Activated CD4-positive, alpha-beta T cell treated with anti-CD3 and anti-CD28 coated beads, Interleukin-2, amount 10 ng/mL, durations not matched to agents 7 days and 5 days (primary cell): ENCODE data around the gene CENPM. TPM values are rescaled to one million over a fixed set of nuclear protein-coding genes. Genes with fewer than 3 reads are reported as not detected.

Source experiments
- CTCF ChIA-PET: fragments of 350-600 bp; sonication (Branson Sonifier 250); formaldehyde crosslinking; loops from one replicate; lab custom pipeline; 2021; ENCODE audit warnings: antibody characterized with exemption; lab: Charles Lee
- POLR2A ChIA-PET: fragments of 350-600 bp; sonication (Branson Sonifier 250); formaldehyde crosslinking; loops from one replicate; lab custom pipeline; 2021; ENCODE audit warnings: antibody characterized with exemption; lab: Charles Lee
- DNase-seq: peaks from one replicate; pipeline ENCODE4 v3.0.0-alpha.2; 2020
- H3K27ac Mint-ChIP-seq: one replicate; pipeline ENCODE4 v1.8.0; 2021; ENCODE audit warnings: mild to moderate bottlenecking, moderate library complexity, mixed read lengths
- H3K27me3 Mint-ChIP-seq: one replicate; pipeline ENCODE4 v1.8.0; 2021; ENCODE audit warnings: mixed read lengths
- H3K36me3 Mint-ChIP-seq: one replicate; pipeline ENCODE4 v1.8.0; 2021; ENCODE audit warnings: low read depth, mixed read lengths
- H3K4me1 Mint-ChIP-seq: one replicate; pipeline ENCODE4 v1.8.0; 2021; ENCODE audit warnings: mixed read lengths
- H3K4me3 Mint-ChIP-seq: one replicate; pipeline ENCODE4 v1.8.0; 2021; ENCODE audit warnings: mild to moderate bottlenecking, moderate library complexity, mixed read lengths
- H3K9me3 Mint-ChIP-seq: one replicate; pipeline ENCODE4 v1.8.0; 2021; ENCODE audit warnings: mixed read lengths
- total RNA-seq, 2 experiments: library from RNA; stranded (reverse); gene quantifications; one replicate each; pipeline ENCODE4 v1.2.3, GENCODE V29; 2021

CENPM gene
- total RNA-seq, 2 experiments from 2014 or later: 76.6 to 92.0 TPM

- peak; percentile 45 for DNase-seq
- H3K4me3 Mint-ChIP-seq: peak overlapping the region; percentile 65
- CTCF ChIA-PET: interaction anchor here (2.0 kb wide), 1 partner anchor 115 kb away, joined by 6 read pairs; the partner anchor contains the start of gene NDUFA6
- peaks cover 50% of the 10 kb centered on the region for H3K27me3 Mint-ChIP-seq
- H3K36me3 Mint-ChIP-seq: no peaks in the 10 kb centered on the region
- peaks cover 11% of the 10 kb centered on the region for H3K4me1 Mint-ChIP-seq
- POLR2A ChIA-PET: no interaction called here
- no peak overlapping the region for H3K27ac Mint-ChIP-seq
- no peaks in the 10 kb centered on the region for H3K9me3 Mint-ChIP-seq
Measured at GRCh38 chr22:41976070-41976901, 29.3 kb upstream of the CENPM start.

- Mint-ChIP-seq H3K36me3 (no peaks in the 10 kb centered on the region), H3K4me3 (peak overlapping the region; percentile 65), H3K4me1 (peaks cover 11% of the 10 kb centered on the region), H3K9me3 (no peaks in the 10 kb centered on the region), H3K27me3 (peaks cover 50% of the 10 kb centered on the region), H3K27ac (no peak overlapping the region)
- ChIA-PET POLR2A (interaction anchor here (0.6 kb wide), 2 partner anchors 132 to 384 kb away, joined by 3 to 5 read pairs; no protein-coding TSS in a partner anchor), CTCF (interaction anchor here (0.6 to 2.0 kb wide), 2 partner anchors 115 to 432 kb away, joined by 3 to 6 read pairs; partner anchors contain the start of gene NDUFA6)
- no peak for DNase-seq
Measured at GRCh38 chr22:41975299-41976069, 28.5 kb upstream of the CENPM start.

- Mint-ChIP-seq H3K4me3 (no peak overlapping the region), H3K36me3 (no peaks in the 10 kb centered on the region), H3K27me3 (peaks cover 49% of the 10 kb centered on the region), H3K4me1 (peaks cover 11% of the 10 kb centered on the region), H3K27ac (no peak overlapping the region), H3K9me3 (no peaks in the 10 kb centered on the region)
- POLR2A ChIA-PET: interaction anchor here (0.6 kb wide), 2 partner anchors 132 to 384 kb away, joined by 3 to 5 read pairs; no protein-coding TSS in a partner anchor
- CTCF ChIA-PET: interaction anchor here (2.0 kb wide), 1 partner anchor 116 kb away, joined by 6 read pairs; the partner anchor contains the start of gene NDUFA6
- DNase-seq: no peak
Measured at GRCh38 chr22:41974691-41975290, 27.8 kb upstream of the CENPM start.

- POLR2A ChIA-PET: interaction anchor here (1.3 kb wide), 1 partner anchor 25 kb away, joined by 3 read pairs; the partner anchor contains the start of gene CENPM
- Mint-ChIP-seq H3K27me3 (peaks cover 27% of the 10 kb centered on the region), H3K27ac (no peak overlapping the region), H3K4me1 (peaks cover 11% of the 10 kb centered on the region), H3K9me3 (no peaks in the 10 kb centered on the region), H3K4me3 (no peak overlapping the region), H3K36me3 (no peaks in the 10 kb centered on the region)
- DNase-seq: no peak
- CTCF ChIA-PET: interaction anchor here (1.4 to 1.9 kb wide), 5 partner anchors 12 to 274 kb away, joined by 3 to 6 read pairs (median 4); partner anchors contain the start of genes NDUFA6 and TNFRSF13C
Measured at GRCh38 chr22:41971431-41971830, 24.5 kb upstream of the CENPM start.

GRCh38 chr22:41970601-41971000, 23.6 kb upstream of the CENPM start:
- POLR2A ChIA-PET: interaction anchor here (1.3 kb wide), 1 partner anchor 24 kb away, joined by 3 read pairs; the partner anchor contains the start of gene CENPM
- Mint-ChIP-seq H3K27me3 (peaks cover 20% of the 10 kb centered on the region), H3K27ac (no peak overlapping the region), H3K4me1 (peaks cover 5% of the 10 kb centered on the region), H3K4me3 (no peak overlapping the region), H3K36me3 (no peaks in the 10 kb centered on the region), H3K9me3 (no peaks in the 10 kb centered on the region)
- CTCF ChIA-PET: interaction anchor here (0.7 to 1.9 kb wide), 6 partner anchors 13 to 273 kb away, joined by 3 to 6 read pairs (median 4); partner anchors contain the start of genes CENPM, NDUFA6 and TNFRSF13C
- DNase-seq: no peak

GRCh38 chr22:41969110-41969646, 22.2 kb upstream of the CENPM start, which contains the start of gene SEPTIN3:
Gene SEPTIN3 (plus strand): TSS chr22:41969443. CDS start chr22:41971493, 2,050 bp downstream.
- Mint-ChIP-seq H3K36me3 (no peaks in the 10 kb centered on the region), H3K27ac (peak within 1 kb of the TSS; percentile 2)
- CTCF ChIA-PET: interaction anchor here (1.2 kb wide), 1 partner anchor 28 kb away, joined by 3 read pairs; no protein-coding TSS in a partner anchor

GRCh38 chr22:41968601-41969000, 21.6 kb upstream of the CENPM start:
- CTCF ChIA-PET: interaction anchor here (1.0 to 1.3 kb wide), 3 partner anchors 9 to 123 kb away, joined by 3 to 4 read pairs (median 4); no protein-coding TSS in a partner anchor
- Mint-ChIP-seq H3K27ac (no peak overlapping the region), H3K27me3 (peaks cover 6% of the 10 kb centered on the region), H3K4me1 (peaks cover 5% of the 10 kb centered on the region), H3K4me3 (no peak overlapping the region), H3K36me3 (no peaks in the 10 kb centered on the region), H3K9me3 (no peaks in the 10 kb centered on the region)
- no peak for DNase-seq
- POLR2A ChIA-PET: interaction anchor here (0.6 kb wide), 1 partner anchor 476 kb away, joined by 3 read pairs; no protein-coding TSS in a partner anchor

More at GRCh38 chr22:41969110-41969646, 22.2 kb upstream of the CENPM start, which contains the start of gene SEPTIN3:
- peaks cover 7% of the 10 kb centered on the region for H3K27me3 Mint-ChIP-seq
- peaks cover 5% of the 10 kb centered on the region for H3K4me1 Mint-ChIP-seq
- POLR2A ChIA-PET: no interaction called here
- H3K4me3 Mint-ChIP-seq: no peak within 1 kb of the TSS
- DNase-seq: no peak
- H3K9me3 Mint-ChIP-seq: no peaks in the 10 kb centered on the region

GRCh38 chr22:41966607-41967240, 19.8 kb upstream of the CENPM start:
- Mint-ChIP-seq H3K27ac (no peak overlapping the region), H3K9me3 (no peaks in the 10 kb centered on the region), H3K4me3 (no peak overlapping the region), H3K27me3 (no peaks in the 10 kb centered on the region), H3K4me1 (peaks cover 5% of the 10 kb centered on the region), H3K36me3 (no peaks in the 10 kb centered on the region)
- POLR2A ChIA-PET: interaction anchor here (0.7 kb wide), 1 partner anchor 350 kb away, joined by 5 read pairs; no protein-coding TSS in a partner anchor
- CTCF ChIA-PET: interaction anchor here (0.6 to 1.7 kb wide), 12 partner anchors 9 to 564 kb away, joined by 3 to 6 read pairs (median 3); partner anchors contain the start of gene CENPM
- peak; percentile 65 for DNase-seq

- POLR2A ChIA-PET: no interaction called here
- H3K27ac Mint-ChIP-seq: no peak overlapping the region
- no peaks in the 10 kb centered on the region for H3K27me3 Mint-ChIP-seq
Measured at GRCh38 chr22:41966225-41966606, 19.3 kb upstream of the CENPM start.

GRCh38 chr22:41964112-41964491, 17.1 kb upstream of the CENPM start:
- no peaks in the 10 kb centered on the region for H3K36me3 Mint-ChIP-seq
- CTCF ChIA-PET: interaction anchor here (1.9 kb wide), 1 partner anchor 480 kb away, joined by 5 read pairs; no protein-coding TSS in a partner anchor
- POLR2A ChIA-PET: no interaction called here
- no peak overlapping the region for H3K4me3 Mint-ChIP-seq
- no peak overlapping the region for H3K27ac Mint-ChIP-seq
- peaks cover 5% of the 10 kb centered on the region for H3K4me1 Mint-ChIP-seq
- DNase-seq: no peak
- H3K9me3 Mint-ChIP-seq: no peaks in the 10 kb centered on the region
- no peaks in the 10 kb centered on the region for H3K27me3 Mint-ChIP-seq

More at GRCh38 chr22:41966225-41966606, 19.3 kb upstream of the CENPM start:
- no peaks in the 10 kb centered on the region for H3K9me3 Mint-ChIP-seq
- no peak for DNase-seq
- H3K4me3 Mint-ChIP-seq: no peak overlapping the region
- CTCF ChIA-PET: interaction anchor here (0.6 to 1.7 kb wide), 12 partner anchors 8 to 564 kb away, joined by 3 to 6 read pairs (median 3); partner anchors contain the start of gene CENPM
- H3K36me3 Mint-ChIP-seq: no peaks in the 10 kb centered on the region
- peaks cover 5% of the 10 kb centered on the region for H3K4me1 Mint-ChIP-seq
